ENCODE results near the gene ABCF1.
"Not testable (repeated sequence)": the region's sequence is repeated elsewhere in the genome, so short reads cannot be mapped to it uniquely, and the experiment has no call there.

Gene ABCF1

DNA sequence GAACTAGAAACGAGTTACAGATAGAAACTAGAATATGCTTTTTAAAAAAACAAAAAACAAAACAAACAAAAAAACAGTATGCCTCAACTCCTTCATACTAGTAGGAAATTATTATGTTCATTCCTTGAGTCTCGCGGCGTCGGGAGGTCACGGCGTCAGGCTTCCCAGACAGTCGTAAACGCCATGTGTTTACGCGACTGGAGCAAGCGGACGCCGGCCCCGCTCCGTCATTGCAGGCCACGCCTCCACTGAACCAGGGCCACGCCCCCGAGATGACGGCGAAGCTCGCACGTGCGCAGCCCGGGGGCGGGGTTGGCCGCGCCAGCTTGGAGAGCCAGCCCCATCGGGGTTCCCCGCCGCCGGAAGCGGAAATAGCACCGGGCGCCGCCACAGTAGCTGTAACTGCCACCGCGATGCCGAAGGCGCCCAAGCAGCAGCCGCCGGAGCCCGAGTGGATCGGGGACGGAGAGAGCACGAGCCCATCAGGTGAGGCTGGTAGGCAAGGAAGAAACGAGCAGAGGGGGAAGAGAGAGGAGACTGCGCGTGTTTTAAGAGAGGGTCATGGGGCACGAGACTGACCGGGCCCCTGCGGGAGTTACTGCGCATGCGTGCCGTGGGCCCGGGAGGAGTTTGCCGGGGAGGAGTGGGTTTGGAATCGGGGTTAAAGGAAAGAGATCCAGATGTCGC is at the start of gene ABCF1:
ABCF1 (plus strand) TSS at position 368 of the 687 bp plus-strand sequence; CDS start at position 414, 46 bp downstream.
- TF ChIP-seq, protein P1, sequence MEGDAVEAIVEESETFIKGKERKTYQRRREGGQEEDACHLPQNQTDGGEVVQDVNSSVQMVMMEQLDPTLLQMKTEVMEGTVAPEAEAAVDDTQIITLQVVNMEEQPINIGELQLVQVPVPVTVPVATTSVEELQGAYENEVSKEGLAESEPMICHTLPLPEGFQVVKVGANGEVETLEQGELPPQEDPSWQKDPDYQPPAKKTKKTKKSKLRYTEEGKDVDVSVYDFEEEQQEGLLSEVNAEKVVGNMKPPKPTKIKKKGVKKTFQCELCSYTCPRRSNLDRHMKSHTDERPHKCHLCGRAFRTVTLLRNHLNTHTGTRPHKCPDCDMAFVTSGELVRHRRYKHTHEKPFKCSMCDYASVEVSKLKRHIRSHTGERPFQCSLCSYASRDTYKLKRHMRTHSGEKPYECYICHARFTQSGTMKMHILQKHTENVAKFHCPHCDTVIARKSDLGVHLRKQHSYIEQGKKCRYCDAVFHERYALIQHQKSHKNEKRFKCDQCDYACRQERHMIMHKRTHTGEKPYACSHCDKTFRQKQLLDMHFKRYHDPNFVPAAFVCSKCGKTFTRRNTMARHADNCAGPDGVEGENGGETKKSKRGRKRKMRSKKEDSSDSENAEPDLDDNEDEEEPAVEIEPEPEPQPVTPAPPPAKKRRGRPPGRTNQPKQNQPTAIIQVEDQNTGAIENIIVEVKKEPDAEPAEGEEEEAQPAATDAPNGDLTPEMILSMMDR (IDR thresholded peaks at IDR 0.05; ENCODE audit: insufficient read depth, low read depth, low read length, missing control alignments), result no peak
- H3K4me3 ChIP-seq (ENCODE audit: low read depth, low read length), result peak within 1 kb of the TSS; percentile 95
- peak; percentile 99 for DNase-seq (ENCODE audit: low read depth)

DNA sequence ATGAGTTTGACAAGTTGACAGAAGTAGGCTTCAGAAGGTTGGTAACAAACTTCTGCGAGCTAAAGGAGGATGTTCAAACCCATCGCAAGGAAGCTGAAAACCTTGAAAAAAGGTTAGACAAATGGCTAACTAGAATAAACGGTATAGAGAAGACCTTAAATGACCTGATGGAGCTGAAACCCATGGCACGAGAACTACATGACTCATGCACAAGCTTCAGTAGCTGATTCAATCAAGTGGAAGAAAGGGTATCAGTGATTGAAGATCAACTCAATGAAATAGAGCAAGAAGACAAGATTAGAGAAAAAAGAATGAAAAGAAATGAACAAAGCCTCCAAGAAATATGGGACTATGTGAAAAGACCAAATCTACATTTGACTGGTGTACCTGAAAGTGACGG is 49.3 kb upstream of the ABCF1 start:
- not testable (repeated sequence) for DNase-seq (ENCODE audit: low read depth)

DNA sequence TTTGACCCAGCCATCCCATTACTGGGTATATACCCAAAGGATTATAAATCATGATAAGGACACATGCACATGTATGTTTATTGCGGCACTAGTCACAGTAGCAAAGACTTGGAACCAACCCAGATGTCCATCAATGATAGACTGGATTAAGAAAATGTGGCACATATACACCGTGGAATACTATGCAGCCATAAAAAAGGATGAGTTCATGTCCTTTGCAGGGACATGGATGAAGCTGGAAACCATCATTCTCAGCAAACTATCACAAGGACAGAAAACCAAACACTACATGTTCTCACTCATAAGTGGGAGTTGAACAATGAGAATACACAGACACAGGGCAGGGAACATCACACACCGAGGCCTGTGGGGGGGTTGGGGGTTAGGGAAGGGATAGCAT is 44.8 kb upstream of the ABCF1 start:
- DNase-seq (ENCODE audit: low read depth); H3K4me3 ChIP-seq (ENCODE audit: low read depth, low read length): not testable (repeated sequence)

More for the DNA sequence above, 49.3 kb upstream of the ABCF1 start:
- not testable (repeated sequence) for H3K4me3 ChIP-seq (ENCODE audit: low read depth, low read length)

DNA sequence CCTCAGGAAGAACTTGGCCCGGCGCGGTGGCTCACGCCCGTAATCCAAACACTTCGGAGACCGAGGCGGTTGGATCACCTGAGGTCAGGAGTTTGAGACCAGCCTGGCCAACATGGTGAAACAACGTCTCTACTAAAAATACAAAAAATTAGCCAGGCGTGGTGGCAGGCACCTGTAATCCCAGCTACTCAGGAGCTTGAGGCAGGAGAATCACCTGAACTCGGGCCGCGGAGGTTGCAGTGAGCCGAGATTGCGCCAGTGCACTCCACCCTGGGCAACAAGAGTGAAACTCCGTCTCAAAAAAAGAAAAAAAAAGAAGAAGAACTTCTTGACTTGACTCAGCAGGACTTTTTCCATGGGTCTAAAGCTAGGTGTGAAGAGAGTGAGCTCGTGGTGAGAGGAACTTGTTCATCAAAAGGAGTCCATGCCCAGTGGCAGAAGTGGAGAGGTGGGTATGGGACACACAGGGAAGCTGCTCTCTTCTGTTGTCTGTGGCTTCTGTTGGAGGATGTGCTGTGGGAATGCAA is 41.8 kb upstream of the ABCF1 start:
- H3K4me3 ChIP-seq (ENCODE audit: low read depth, low read length), result not testable (repeated sequence)

DNA sequence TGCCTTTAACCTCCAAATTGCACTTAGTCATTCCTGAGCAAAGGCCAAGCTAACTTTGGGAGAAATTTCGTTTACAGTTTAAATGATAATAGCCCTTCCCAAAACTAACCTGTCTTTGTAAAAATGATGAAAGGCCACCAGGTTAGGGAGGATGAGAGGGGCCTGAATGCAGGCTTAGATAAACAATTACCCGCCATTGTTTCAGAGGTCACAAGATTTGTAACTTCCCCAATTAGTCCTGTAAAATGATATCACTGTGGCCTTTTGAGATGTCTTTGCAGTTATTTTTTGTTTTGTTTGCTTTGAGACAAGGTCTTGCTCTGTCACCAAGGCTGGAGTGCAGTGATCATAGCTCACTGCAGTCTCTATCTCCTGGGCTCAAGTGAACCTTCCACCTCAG is 41.2 kb upstream of the ABCF1 start:
- peak; percentile 40 for DNase-seq (ENCODE audit: low read depth)
- TF ChIP-seq, protein P1 (IDR thresholded peaks at IDR 0.05; ENCODE audit: insufficient read depth, low read depth, low read length, missing control alignments), result no peak
- no peak overlapping the region for H3K4me3 ChIP-seq (ENCODE audit: low read depth, low read length)

More for the DNA sequence above, 41.8 kb upstream of the ABCF1 start:
- DNase-seq (ENCODE audit: low read depth), result peak; percentile 88

DNA sequence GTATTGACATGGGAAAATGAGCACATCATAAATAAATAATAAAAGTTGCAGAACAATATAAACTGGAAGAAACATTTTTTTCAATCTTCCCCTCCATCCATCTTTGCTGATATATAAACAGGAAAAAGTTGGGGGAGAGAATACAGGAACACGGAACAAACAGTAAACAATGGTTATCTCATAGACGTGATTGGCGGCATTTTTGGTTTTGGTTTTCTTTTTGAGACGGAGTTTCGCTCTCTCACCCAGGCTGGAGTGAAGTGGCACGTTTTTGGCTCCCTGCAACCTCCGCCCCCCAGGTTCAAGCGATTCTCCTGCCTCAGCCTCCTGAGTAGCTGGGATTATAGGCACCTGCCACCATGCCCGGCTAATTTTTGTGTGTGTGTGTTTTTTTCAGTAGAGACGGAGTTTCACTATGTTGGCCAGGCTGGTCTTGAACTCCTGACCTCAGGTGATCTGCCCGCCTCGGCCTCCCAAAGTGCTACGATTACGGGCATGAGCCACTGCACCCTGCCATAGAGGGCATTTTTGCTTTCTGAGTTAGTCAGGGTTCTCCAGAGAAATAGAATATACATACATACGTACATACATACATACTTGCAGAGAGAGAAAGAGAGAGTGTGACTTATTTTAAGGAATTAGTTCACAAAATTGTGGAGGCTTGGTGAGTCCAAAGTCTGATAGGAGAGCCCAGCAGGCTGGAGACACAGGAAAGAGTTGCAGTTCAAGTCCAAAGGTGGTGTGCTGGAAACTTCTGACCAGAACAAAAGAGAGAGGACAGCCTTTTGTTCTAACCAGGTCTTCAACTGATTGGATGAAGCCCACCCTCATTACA is 37.6 kb upstream of the ABCF1 start:
- peak; percentile 44 for DNase-seq (ENCODE audit: low read depth)
- peak overlapping the region; percentile 24; the same call in 1 of the 2 replicates for H3K4me3 ChIP-seq (ENCODE audit: low read depth, low read length)
- TF ChIP-seq, protein P1 (IDR thresholded peaks at IDR 0.05; ENCODE audit: insufficient read depth, low read depth, low read length, missing control alignments), result no peak

DNA sequence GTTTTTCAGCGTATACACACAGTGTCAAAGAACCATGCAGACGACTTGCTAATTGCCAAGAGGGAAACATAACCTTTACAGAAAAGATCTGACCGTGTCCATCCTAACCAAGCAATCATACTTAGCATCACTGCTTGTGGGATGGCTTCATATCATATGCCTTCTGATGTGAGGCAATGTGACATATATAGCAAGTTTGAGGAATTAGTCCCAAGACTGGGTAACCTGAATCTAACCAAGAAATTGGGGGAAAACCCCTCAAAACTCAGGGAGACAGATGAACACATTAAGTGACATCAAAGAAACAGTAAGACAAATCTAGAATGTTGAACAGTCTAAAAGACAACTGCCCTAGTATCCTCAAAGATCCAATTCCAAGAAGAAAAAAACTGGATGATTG is 33.3 kb upstream of the ABCF1 start:
- H3K4me3 ChIP-seq (ENCODE audit: low read depth, low read length), result no peak overlapping the region
- no peak for DNase-seq (ENCODE audit: low read depth)
- TF ChIP-seq, protein P1 (IDR thresholded peaks at IDR 0.05; ENCODE audit: insufficient read depth, low read depth, low read length, missing control alignments), result no peak

DNA sequence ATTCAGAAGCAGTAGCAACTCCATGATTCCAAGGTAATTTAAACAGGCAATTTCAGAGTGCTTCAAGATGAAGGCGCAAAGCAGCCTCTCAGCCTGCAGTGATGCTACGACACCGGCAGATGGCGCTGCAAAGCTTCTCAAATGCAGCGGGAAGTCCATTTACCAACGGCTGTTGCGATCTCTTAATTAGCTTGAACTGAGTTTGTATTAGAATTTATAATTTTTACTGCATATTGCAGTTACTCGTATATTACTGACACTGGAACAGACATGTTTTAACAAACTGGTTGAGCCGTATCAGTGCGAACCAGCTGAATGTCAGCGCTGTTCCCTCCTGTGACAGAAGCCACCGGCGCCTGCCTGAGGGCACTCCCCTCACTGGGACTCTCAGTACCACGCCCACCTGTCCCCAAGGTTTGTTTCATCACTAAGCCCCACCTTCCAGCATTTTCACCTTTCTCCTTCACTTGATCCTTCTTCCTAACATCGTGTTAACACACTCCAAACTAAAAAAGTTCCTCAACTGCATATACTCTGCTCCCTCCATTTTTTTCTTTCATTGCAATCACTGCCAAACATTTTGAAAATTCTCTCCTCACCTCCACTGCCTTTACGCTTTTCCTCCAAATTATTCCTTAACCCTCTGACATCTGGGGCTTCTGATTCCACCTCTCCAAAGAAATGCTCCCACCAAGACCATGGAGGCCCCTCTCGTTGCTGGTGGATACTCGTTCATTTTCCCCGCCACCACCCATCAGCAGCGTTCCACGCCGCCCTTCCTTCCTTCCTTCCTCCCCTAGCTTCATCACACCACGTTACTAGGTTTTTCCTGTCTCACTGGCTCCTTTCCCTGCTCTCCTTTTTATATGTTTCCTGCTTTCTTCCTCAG is 29.5 kb upstream of the ABCF1 start:
- DNase-seq (ENCODE audit: low read depth), result peak; percentile 92
- H3K4me3 ChIP-seq (ENCODE audit: low read depth, low read length), result peak overlapping the region; percentile 42
- TF ChIP-seq, protein P1 (IDR thresholded peaks at IDR 0.05; ENCODE audit: insufficient read depth, low read depth, low read length, missing control alignments), result peak; percentile 99

Measured in GM12865 (cell line).